K562 (cell line): ENCODE data around the gene ACY1. TPM values are rescaled to one million over a fixed set of nuclear protein-coding genes. Genes with fewer than 3 reads are reported as not detected.

ENCODE experiments used
- ILF3 ChIP-seq: fragments of 450-650 bp; IDR thresholded peaks from 2 replicates; pipeline ENCODE4 v1.6.1; 2018; ENCODE audit warnings: antibody characterized with exemption, mild to moderate bottlenecking, moderate library complexity, borderline replicate concordance
- XRCC3 ChIP-seq: fragments of 450-650 bp; IDR thresholded peaks from 2 replicates; pipeline ENCODE4 v1.6.1; 2017; ENCODE audit warnings: mild to moderate bottlenecking, moderate library complexity
- ZBTB40 ChIP-seq, 2 experiments: fragments of 450-650 bp in 1 of 2; sonication (generic) in 1 of 2; formaldehyde crosslinking in 1 of 2; IDR thresholded peaks; 2 replicates each; pipeline versions ENCODE4 v1.7.1 to v1.9.0; 2016 to 2022; ENCODE audit warnings: inconsistent platforms in 1 of 2, mild to moderate bottlenecking in 1 of 2, missing genetic modification reagents in 1 of 2
- ZNF407 ChIP-seq: fragments of 450-650 bp; IDR thresholded peaks from 2 replicates; pipeline ENCODE4 v1.6.1; 2016; ENCODE audit warnings: low read depth
- polyA plus RNA-seq, 8 experiments: library from polyadenylated mRNA; depleted of rRNA in 4 of 8; stranded (reverse) in 5 of 8; unstranded in 3 of 8; fragments of >200 nt; fragmentation: Nextera tagmentation in 2 of 8; fragmentation: Illumina TruSeq in 1 of 8; extraction: Ambion mirVana in 2 of 8; extraction: Trizol in 1 of 8; gene quantifications; 2 replicates each; pipeline versions ENCODE4 v1.2.1 to v1.2.3, GENCODE V29; 2011 to 2014; ENCODE audit warnings: inconsistent platforms in 1 of 8, missing spikeins in 1 of 8
- total RNA-seq, 7 experiments: library from RNA; depleted of rRNA in 6 of 7; stranded (reverse); fragments of >200 nt in 6 of 7; fragmentation: Illumina TruSeq in 2 of 7; extraction: Trizol in 2 of 7; gene quantifications; 2 replicates each; pipeline versions ENCODE4 v1.2.1 to v1.2.3, GENCODE V29; 2011 to 2021; ENCODE audit warnings: low replicate concordance in 1 of 7

Gene ACY1
- total and polyA plus RNA-seq, 9 of the 15 experiments (the other 6 are each of a cell fraction or from before 2014, with no cell fraction given): 70.7 to 195 (median 123) TPM

DNA sequence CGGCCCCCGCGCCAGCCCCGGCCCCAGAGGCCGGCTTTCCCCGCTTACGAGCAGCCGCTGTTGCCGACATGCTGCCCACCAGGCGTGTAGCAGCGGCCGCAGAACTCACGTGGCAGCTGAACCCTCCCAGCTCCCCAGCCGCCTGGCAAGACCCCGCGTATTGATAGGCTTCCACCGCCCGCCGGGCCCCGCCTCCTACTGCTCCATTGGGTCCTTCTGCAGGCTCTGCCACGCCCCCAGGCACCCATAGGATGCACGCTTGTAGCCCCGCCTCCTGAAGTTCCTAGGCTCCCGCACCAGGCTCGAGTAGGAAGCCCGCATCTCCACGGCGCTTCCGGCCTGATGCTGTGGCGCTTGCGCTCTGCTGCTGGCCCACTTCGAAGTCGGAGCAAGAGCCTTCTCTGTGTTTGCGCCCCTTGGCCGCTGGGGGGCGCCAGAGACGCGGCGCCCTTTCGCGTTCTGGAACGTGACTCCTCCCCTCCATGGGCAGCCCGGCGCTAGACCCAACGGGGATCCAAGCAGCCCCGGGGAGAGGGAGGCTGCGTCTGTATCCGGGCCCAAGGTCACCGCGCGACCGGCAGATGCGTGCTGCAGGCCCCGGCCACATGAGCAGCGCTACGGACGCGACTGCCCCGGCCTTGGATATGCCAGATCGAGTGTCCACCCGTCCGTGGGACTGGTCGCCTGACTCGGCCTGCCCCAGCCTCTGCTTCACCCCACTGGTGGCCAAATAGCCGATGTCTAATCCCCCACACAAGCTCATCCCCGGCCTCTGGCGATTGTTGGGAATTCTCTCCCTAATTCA is 41.3 kb upstream of the ACY1 start, which contains the start of the genes PARP3 and RRP9 (continued):
- TF ChIP-seq ZBTB40 (IDR thresholded peaks at IDR 0.05) (peak; percentile 58; the same call in 1 of the 2 replicates), ZBTB40 (CRISPR knock-in tag; IDR thresholded peaks at IDR 0.05) (no peak), ZNF407 (no peak), XRCC3 (no peak), ILF3 (no peak)
